ENCODE results near the gene SCAMP2.

GRCh38 chr15:74801311-74801997 lies 71.7 kb downstream of the SCAMP2 start:
- TF ChIP-seq SP1 (IDR thresholded peaks at IDR 0.05) = no peak
- no peak for TF ChIP-seq TARDBP (IDR thresholded peaks at IDR 0.05)
- TF ChIP-seq FOXM1 (IDR thresholded peaks at IDR 0.05; ENCODE audit: borderline replicate concordance) = no peak
- no peak for TF ChIP-seq ARNT (IDR thresholded peaks at IDR 0.05)
- no peak for TF ChIP-seq ZNF384 (IDR thresholded peaks at IDR 0.05)
- TF ChIP-seq HDGF (IDR thresholded peaks at IDR 0.05; ENCODE audit: borderline replicate concordance) = no peak
- TF ChIP-seq ELF4 (IDR thresholded peaks at IDR 0.05) = no peak
- TF ChIP-seq BHLHE40 (IDR thresholded peaks at IDR 0.05; ENCODE audit: borderline replicate concordance) = no peak
- no peak for TF ChIP-seq PKNOX1 (IDR thresholded peaks at IDR 0.05)

Data from HEK293T (cell line).